HG02642 (cell line): Measurements from ENCODE around the gene TGIF1.
"Not testable (repeated sequence)": the region's sequence is repeated elsewhere in the genome, so short reads cannot be mapped to it uniquely, and the experiment has no call there.

Experiments
- ATAC-seq: cut with Tn5 transposase; IDR thresholded peaks from one replicate; pipeline ENCODE4 v1.9.1; 2021; ENCODE audit warnings: mild to moderate bottlenecking; ENCODE audit not compliant: unreplicated experiment, poor library complexity

TGIF1 gene

DNA sequence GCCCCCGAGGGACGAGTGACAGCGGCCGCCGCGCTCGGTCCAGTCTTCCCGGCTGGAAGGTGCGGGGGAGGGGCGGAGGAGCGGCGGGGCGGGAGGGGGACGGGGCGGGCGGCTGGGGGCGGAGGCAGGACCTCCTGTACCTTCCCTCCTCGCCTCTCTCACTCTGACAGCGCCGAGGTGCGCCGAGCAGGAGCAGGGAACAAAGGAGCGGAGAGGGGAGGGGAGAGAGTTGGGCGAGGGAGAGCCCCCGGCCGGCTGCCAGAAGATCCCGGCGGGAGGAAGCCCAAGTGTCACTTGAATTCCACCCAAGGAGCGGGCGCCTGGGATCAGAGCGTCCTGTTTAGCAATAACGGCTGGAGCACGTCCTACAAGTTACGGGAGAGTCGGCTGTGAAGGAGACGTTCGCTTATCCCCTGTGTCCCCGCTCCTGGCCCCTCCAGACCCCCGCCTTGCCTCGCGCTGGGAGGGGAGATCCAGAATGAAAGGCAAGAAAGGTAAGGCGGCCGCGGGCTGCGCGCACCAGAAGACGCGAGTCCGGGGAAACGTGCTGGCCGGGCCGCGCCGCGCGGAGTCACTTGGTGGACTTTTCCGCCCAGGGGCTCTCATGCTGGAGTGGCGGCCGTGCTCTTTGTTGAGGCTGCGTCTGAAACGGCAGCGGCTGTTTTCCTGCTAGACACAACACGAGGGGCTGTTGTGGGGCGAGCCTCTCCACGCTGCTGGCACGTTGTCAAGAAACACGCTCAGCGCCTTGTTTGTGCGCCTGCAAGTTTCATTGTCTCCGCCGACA, at the start of gene TGIF1:
Gene TGIF1 (plus strand): TSS at position 161 of the 787 bp plus-strand sequence. CDS start 318 bp downstream, at position 479.
- ATAC-seq: no peak

DNA sequence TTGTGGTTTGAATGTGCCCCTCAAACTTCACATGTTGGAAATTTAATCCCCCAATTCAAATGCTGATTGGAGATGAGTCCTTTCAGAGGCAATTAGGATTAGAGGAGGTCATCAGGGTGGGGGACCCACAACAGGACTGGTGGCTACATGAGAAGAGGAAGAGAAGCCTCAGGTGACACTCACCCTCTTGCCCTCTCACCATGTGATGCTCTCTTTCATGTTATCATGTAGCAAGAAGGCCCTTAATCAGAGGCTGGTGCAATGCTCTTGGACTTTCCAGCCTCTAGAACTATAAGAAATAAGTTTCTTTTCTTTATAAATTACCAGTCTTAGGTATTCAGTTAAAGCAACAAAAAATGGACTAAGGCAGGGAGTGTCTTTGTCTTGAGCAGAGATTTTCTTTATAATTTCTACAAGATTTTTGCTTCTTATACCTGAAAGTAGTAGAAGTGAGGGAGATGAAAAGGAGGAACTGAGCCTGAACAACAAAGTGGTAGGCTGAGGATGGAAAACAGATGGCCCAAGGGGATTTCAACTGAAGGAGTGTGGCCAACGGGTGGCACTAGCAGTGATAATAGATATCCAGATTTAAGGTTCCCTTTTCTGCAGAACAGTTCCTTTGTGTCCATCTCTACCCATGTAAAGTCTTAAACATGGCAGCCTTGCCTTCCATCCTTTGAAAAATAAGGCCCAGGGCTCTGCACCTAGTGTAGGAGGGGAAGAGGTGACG, 49.2 kb upstream of the TGIF1 start:
- no peak for ATAC-seq

DNA sequence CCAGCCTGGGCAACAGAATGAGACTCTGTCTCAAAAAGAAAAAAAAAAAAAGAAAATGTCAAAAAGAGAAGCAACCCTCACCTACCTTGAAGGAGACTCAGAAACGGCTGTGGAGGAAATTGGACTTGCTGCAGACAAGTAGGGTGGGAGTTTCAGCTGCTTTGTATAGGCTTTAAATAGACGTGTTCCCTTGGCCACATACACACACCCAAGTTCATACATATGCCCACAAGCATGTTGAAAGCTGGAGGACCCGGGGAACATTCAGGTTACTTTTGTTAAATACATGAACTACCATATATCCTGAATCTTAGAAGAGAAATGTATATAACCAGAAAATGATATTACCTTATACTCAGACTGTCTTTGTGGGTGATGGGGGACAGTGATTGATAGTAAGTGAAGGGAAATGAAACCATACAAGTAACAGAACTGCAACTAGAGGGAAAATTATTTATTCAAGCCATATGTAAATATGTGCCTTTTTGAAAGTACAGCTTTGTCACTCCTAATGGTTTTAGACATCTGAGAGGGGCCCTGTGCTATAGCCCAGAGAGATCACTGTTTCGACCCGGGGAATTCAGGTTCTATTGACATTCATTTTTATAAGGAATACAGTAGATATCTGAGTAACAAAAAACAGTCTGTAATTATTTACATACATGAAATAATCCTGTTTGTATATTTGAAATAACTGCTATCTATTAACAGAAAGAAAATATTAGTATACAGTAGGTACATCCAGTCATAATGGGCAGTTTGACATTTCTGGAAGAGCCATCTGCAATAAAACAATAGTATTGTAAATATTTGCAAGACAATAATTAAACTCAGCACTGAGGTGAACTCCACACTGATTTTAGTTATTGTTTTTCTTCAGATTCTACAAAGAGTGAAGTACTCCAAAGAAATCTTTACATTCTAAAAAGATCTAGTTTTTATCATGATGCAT, 48.0 kb upstream of the TGIF1 start:
- ATAC-seq: peak; percentile 91

DNA sequence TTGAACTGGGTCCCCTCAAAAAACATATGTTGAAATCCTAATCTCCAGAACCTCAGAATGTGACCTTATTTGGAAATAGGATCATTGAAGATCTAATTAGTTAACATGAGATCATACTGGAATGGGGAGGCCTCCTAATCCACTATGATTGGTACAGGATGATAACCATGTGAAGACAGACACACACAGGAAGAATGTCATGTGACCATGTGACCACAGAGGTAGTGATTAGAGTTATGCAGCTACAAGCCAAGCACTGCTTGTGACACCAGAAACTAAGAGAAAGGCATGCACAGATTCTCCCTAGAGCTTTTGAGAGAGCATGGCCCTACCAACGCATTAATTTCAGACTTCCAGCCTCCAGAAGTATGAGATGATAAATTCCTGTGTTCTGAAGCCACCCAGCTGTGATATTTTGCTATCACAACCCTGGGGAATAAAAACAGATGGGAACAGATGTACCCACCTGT, 47.0 kb upstream of the TGIF1 start:
- ATAC-seq: no peak

DNA sequence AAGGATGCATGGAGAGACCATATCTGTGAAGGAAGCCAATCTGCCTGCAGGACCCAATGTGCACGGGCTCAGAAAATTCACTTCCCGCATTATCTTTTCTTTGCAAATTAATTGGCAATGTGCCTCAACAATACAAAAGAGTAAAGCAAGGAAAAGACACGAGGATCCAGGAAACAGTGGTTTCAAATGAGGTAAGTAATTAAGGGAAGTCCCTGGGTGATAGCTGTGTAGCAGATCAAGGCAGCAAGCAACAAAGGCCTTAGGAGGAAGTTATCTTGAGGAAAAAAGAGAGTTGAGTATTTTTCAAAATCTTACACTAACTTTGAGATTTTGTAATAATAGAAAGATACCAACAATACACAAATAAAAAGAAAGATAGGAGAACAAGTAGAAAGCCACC, 44.3 kb upstream of the TGIF1 start:
- no peak for ATAC-seq

DNA sequence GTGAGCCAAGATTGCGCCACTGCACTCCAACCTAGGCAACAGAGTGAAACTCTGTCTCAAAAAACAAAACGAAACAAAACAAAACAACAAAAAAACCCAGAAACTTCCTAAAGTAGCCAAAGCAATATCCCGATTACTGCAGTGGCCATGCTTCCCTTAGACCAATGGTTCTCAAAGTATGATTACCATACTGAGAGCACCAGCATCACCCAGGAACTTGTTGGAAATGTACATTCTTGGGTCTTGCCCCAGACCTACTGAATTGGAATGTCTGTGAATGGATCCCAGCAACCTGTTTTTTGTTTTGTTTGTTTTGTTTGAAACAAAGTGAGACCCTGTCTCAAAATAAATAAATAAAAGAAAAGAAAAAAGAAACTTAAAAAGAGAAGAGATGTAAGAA, 41.9 kb upstream of the TGIF1 start:
- no peak for ATAC-seq

DNA sequence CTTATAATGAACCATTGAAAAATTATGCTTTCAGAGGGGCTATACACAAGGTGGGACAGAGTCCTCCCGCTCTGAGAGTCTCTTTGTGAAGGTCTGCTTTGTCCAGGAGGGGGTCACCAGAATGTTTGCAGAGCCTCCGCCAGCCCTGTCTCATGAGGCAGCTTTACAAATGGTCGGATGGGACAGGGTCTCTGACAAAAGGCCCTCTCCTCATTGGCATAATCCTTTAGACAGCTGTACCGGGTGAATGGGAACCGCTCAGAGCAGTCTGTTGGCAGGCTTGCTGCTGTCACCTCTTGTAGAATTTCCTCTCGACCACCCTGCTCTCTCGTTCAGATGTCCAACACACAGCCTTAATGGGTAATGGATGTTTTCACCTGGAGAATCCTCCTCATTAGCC, 40.2 kb upstream of the TGIF1 start:
- no peak for ATAC-seq

DNA sequence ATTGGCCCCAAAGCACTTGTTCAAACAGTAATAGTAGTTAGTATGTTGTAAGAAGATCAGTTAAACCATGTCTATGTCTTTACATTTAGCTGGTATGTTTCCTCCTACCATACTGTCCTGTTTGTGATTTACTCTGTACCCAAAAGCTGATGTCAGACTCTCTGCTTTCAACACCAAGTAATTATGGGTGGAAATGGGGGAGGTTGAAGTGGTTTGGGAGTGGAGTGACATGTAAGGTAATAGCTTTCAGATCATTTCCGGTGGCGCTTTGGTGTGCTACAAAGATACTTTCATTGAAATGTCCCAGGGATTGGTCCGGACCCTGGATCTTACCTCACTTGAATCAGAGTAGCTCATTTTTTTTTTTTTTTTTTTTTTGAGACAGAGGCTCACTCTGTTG, 39.7 kb upstream of the TGIF1 start:
- no peak for ATAC-seq

DNA sequence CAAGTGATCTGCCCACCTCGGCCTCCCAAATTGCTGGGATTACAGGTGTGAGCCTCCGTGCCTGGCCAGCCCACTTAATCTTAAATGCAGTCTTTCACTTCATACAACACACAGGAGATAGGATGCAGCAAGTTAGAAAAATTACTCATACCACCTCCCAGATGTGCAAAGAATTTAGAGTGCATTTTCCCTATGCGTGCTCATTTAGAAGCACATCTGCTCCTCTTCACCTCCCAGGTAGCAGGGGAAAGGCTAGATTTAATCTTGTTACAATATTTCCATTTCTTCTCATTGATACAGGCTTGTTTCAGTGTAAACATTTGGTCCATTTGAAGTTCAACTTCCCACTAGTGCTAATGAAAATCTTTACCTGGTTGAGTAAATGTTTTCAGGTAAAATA, 39.1 kb upstream of the TGIF1 start:
- not testable (repeated sequence) for ATAC-seq

DNA sequence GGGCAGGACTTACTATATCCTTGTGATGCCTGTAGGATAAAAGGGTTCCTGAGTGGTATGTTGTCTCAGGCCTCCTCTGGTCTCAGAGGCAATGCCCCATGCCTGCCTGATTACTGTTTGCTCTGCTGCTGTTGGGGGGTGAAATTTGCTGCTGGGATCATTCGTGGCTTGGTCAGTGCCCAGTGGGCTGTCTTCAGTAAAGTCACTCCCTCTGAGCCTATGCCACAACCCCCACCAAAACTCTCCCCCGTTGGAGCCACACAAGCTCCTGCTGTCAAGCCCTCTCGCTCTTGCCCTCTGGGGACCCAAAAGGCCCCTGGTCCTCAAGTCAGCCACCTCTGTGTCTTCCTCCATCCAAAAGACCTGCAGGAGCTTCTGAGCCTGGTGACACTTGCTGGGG, 38.6 kb upstream of the TGIF1 start:
- ATAC-seq: no peak

DNA sequence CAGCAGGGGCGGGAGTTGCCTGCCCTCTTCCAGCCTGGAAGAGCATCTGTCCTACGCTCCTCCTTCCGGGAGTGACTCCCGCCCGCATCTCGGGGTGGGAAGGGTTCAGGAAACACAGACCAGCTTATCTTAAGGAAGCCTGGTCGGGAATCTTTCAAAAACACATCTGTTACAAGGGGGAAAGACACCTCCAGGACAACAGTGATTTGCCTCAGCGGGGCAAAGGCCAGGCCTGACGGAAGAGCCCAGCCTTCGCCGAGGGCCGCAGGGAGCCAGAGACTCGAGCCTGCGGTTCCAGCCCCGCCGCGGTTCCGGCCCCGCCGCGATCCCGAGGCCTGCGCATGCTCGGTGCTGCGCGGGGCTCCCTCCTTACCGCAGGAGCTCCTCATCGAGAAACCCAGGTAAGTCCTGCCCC, 38.1 kb upstream of the TGIF1 start:
- no peak for ATAC-seq

DNA sequence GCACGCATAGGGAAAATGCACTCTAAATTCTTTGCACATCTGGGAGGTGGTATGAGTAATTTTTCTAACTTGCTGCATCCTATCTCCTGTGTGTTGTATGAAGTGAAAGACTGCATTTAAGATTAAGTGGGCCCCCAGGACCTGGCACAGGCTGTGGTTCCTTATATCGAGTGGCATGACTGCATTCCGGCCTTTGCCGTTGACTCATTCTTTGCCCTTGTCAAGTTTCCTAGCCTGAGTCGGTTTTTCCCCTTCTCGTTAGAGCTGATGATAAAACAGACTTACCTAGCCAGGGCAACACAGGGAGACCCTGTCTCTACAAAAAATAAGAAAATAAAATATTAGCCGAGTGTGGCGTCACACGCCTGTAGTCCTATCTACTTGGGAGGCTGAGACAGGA, 37.4 kb upstream of the TGIF1 start:
- not testable (repeated sequence) for ATAC-seq

DNA sequence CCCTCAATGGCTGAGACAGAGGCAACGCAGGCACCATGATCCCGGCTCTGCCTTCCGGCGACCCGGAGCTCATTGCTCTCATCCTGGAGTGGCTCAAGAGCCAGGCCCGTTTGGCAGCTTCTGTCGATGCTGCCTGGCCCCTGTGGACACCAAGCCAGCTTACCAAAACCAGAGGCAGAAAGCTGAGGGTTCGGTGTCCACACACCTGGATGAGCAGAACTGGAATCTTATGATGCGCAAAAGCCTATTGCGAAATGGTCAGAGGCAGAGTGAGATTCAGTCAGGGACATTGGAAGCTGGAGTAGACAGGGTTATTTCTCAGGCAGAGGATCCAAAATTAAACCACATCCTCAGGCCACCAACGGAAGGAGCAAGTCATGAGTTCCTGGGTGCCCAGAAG, 34.9 kb upstream of the TGIF1 start:
- no peak for ATAC-seq

DNA sequence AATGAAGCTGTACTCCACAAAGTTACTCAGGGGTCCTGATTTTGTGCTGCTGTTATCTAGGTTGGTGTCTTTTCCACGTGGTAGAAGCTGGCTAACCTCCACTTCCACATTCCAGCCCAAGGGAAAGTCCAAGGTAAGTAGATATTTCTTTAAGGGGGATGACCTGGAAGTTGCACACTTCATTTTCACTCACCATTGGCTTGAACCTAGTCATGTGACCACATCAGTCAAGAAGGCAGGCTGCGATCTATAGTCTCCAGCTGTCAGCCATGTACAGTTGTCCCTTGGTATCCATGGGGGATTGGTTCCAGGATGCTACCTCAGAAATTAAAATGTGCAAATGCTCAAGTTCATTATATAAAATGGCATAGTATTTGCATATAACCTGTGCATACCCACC, 31.9 kb upstream of the TGIF1 start:
- ATAC-seq: no peak

DNA sequence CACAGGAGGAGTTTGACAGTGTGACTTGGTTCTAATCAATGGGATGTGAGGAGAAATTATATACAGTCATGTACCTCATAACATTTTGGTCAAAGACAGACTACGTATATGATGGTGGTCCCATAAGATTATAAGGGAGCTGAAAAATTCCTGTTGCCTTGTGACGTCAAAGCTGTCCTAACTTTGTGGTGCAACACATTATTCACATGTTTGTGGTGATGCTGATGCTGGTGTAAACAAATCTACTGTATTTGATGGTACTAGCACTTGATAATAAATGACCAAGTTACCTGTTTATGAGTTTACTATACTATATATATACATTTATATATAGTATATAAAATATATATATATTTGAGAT, 29.1 kb upstream of the TGIF1 start:
- ATAC-seq: no peak

DNA sequence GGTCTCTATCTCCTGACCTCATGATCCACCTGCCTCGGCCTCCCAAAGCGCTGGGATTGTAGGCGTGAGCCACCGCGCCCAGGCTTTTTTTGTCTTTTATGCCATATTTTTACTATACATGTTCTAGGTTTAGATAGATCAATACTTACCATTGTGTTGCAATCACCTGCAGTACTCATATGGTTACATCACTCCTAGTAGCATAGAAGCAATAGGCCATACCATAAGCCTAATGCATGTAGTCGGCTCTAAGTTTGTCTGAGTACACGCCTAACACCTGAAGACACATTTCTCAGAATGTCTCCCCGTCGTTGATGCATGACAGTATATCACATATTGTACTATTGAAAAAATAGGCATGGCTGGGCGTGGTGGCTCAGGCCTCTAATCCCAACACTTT, 27.1 kb upstream of the TGIF1 start:
- ATAC-seq: no peak

DNA sequence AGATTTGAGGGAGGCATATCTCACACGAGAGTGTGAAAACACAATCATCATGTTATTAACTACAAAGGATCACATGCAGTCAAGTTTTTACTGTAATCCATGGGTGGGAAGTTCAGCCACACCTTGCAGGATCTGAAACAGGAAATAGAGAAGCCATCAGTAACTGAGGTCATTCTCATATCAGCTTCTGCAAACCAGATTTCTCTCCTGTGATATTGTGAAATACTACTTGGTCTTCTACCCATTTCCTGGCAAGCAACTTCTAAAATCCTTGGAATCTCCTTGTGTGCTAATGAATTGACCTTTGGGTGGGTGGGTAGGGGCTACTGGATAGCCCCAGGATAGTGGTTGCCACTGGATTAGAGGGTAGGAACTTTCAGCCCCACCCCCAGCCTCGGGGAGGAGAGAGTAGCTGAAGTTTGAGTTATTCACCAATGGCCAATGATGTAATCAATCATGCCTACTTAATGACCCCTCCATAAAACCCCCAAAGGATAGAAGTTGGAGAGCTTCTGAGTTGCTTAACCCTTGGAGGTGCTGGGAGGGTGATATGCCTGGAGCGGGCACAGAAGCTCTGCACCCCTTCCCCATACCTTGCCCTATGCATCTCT, 25.6 kb upstream of the TGIF1 start:
- ATAC-seq: no peak

DNA sequence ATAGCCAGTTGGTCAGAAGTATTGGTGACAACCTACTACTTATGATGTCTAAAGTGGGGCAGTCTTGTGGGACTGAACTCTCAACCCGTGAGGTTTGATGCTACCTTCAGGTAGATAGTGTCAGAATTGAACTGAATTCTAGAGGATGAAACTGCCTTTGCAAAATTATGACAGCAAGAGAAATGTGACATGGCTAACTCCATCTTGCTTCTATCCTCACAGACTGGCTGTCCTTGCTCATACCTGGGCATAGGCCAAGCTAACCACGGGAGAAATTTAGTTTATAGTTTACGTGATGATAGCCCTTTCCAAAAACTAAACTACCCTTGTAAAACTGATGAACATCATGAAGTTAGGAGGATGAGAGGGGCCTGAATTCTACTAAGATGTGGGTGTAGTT, 24.9 kb upstream of the TGIF1 start:
- ATAC-seq: no peak

DNA sequence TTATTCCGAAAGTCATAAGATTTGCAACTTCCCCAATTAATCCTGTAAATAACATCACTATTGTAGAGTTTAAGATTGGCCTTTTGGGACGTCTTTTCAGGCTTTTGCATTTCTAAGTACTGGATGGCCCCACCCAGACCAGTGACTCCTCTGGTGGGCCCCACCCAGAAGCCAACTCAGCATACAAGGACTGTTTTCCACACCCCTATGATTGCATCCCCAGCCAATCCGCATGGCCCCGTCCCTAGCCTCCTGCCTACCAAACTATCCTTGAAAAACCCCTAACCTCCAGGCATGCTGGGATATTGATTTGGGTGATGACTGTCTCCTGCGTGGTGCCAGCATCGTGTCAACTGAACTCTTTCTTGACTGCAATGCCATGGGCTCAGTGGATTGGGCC, 24.5 kb upstream of the TGIF1 start:
- ATAC-seq: no peak

DNA sequence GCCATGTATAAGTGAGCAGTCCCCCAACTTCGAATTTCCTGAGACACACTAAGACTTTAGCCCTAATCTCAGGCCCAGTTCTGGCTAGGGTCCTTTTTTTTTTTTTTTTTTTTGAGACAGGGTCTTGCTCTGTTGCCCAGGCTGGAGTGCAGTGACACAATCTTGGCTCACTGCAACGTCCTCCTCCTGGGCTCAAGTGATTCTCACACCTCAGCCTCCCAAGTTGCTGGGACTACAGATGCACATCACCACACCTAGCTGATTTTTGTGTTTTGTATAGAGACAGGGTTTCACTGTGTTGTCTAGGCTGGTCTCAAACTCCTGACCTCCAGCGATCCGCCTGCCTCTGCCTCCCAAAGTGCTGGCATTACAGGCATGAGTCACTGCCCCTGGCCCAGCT, 23.9 kb upstream of the TGIF1 start:
- ATAC-seq: no peak
